ENCODE results near the gene ZSWIM5.
"Not testable (repeated sequence)": the region's sequence is repeated elsewhere in the genome, so short reads cannot be mapped to it uniquely, and the experiment has no call there.

ZSWIM5 gene

DNA sequence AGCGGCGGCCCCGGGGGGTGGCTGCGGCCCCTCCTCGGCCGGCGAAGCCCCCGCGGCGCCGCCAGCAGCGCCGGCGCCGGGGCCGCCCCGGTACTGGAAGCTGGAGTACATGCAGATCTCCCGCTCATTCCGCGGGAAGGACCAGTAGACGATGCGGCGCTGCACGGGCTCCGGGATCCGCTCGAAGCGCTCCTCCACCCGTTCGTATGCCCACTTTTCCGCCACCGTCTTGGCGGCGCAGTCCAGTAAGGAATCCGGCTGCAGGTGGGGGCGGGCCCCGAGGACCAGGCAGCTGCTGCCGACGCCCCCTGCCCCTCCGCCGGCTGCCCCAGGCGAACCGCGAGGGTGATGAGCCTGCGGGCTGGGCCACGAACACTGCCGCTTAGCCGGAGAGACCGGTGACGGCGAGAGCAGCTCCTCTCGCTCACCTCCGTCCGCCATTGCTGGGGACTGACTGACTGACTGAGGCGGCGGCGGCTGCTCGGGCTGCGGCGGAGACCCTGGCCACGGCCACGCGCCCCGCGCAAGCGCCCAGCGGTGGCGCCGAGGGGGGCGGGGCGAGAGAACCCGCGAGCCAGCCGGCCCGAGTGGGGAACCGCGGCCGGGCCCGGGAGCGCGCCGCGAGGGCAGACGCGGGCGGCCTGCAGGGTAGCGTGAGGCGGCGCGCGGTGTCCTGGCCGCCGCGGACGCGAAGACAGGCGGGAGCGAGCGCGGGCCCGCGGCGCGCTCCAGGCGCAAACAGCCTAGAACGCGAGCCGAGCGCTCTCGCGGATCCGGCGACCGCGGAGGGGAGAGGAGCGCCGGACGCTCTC, at the start of gene ZSWIM5:
ZSWIM5 (minus strand) TSS at position 696 of the 812 bp plus-strand sequence; CDS start at position 441, 255 bp downstream.
- TF ChIP-seq, protein P1, sequence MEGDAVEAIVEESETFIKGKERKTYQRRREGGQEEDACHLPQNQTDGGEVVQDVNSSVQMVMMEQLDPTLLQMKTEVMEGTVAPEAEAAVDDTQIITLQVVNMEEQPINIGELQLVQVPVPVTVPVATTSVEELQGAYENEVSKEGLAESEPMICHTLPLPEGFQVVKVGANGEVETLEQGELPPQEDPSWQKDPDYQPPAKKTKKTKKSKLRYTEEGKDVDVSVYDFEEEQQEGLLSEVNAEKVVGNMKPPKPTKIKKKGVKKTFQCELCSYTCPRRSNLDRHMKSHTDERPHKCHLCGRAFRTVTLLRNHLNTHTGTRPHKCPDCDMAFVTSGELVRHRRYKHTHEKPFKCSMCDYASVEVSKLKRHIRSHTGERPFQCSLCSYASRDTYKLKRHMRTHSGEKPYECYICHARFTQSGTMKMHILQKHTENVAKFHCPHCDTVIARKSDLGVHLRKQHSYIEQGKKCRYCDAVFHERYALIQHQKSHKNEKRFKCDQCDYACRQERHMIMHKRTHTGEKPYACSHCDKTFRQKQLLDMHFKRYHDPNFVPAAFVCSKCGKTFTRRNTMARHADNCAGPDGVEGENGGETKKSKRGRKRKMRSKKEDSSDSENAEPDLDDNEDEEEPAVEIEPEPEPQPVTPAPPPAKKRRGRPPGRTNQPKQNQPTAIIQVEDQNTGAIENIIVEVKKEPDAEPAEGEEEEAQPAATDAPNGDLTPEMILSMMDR (IDR thresholded peaks at IDR 0.05; ENCODE audit: extremely low read depth, insufficient read depth, missing control alignments) = no peak
- in situ Hi-C loops (cut with MboI; ENCODE audit: low pct_unique_long_range_greater_than_20kb, low sequenced_read_pairs, unreplicated experiment) = no loop called here

DNA sequence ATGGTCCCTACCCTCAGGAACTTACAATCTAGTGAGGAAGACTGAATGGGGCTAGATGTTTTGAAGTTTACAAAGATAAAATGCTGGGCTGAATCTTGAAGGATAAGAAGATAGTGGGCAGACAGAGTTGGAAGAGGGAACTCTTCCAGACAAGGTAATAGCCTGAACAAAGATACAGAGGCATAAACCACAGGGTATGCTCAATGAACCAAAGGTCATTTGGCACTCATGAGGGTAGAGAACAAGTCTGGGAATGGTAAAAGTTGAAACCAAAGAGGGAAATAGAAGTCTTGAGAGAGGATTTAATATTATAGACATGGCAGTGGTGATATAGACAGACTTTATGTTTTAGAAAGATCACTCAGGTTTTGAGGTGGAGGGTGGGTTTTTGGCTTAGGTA, 48.1 kb upstream of the ZSWIM5 start:
- TF ChIP-seq, protein P1 (IDR thresholded peaks at IDR 0.05; ENCODE audit: extremely low read depth, insufficient read depth, missing control alignments) = no peak
- no peak for DNase-seq (ENCODE audit: low spot score)
- in situ Hi-C loops (cut with MboI; ENCODE audit: low pct_unique_long_range_greater_than_20kb, low sequenced_read_pairs, unreplicated experiment) = no loop called here

More for the DNA sequence above, at the start of gene ZSWIM5:
- peak; percentile 83 for DNase-seq (ENCODE audit: low spot score)

DNA sequence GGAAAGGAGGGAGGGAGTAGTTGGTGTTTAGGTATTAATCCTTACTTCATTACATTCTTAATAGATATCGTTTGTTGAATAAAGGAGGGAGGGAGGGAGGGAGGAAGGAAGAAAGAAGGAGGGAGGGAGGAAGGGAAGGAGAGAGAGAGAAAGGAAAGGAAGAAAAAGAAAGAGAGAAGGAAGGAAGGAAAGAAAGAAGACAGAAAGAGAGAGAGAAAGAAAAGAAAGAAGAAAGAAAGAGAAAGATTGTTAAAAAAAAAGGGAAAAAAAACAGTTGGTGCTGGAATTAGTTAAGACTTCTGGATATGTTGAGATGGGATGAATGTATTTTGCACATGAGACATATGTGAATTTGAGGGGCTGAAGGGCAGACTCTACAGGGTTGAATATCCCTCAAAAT, 44.1 kb upstream of the ZSWIM5 start:
- in situ Hi-C loops (cut with MboI; ENCODE audit: low pct_unique_long_range_greater_than_20kb, low sequenced_read_pairs, unreplicated experiment) = no loop called here
- DNase-seq (ENCODE audit: low spot score) = no peak
- TF ChIP-seq, protein P1 (IDR thresholded peaks at IDR 0.05; ENCODE audit: extremely low read depth, insufficient read depth, missing control alignments) = no peak

DNA sequence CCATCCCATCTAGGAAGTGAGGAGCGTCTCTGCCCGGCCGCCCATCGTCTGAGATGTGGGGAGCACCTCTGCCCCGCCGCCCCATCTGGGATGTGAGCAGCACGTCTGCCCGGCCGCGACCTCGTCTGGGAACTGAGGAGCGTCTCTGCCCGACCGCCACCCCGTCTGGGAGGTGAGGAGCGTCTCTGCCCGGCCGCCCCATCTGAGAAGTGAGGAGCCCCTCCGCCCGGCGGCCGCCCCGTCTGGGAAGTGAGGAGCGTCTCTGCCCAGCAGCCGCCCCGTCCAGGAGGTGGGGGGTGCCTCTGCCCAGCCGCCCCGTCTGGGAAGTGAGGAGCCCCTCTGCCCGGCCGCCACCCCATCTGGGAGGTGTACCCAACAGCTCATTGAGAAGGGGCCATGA, 41.6 kb upstream of the ZSWIM5 start:
- in situ Hi-C loops (cut with MboI; ENCODE audit: low pct_unique_long_range_greater_than_20kb, low sequenced_read_pairs, unreplicated experiment); DNase-seq (ENCODE audit: low spot score): not testable (repeated sequence)

DNA sequence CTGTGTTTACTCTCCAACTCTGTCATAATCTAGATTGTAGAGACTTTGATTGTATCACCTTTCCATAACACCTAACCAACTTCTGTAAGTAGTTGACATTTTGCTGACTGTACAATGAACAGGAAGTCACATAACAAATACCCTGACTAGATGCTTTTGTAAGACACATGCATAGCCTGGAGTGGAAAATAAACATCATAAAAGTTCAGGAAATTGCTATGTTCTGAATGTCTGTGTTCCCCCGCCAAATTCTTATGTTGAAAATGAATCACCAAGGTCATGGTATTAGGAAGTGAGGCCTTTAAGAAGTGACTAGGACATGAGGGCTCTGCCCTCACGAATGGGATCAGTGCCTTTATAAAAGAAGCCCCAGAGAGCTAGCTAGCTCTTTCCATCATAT, 40.4 kb upstream of the ZSWIM5 start:
- TF ChIP-seq, protein P1 (IDR thresholded peaks at IDR 0.05; ENCODE audit: extremely low read depth, insufficient read depth, missing control alignments) = no peak

DNA sequence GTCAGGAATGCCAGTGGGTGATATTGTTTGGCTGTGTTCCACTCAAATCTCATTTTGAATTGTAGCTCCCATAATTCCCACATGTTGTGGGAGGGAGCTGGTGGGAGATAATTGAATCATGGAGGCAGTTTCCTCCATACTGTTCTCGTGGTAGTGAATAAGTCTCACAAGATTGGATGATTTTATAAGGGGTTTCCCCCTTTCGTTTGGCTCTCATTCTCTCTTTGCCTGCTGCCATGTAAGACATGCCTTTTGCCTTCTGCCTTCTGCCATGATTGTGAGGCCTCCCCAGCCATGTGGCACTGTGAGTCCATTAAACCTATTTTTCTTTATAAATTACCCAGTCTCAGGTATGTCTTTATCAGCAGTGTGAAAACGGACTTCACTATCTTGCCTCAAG, 40.0 kb upstream of the ZSWIM5 start:
- DNase-seq (ENCODE audit: low spot score); in situ Hi-C loops (cut with MboI; ENCODE audit: low pct_unique_long_range_greater_than_20kb, low sequenced_read_pairs, unreplicated experiment): not testable (repeated sequence)

More for the DNA sequence above, 40.4 kb upstream of the ZSWIM5 start:
- DNase-seq (ENCODE audit: low spot score) = no peak
- in situ Hi-C loops (cut with MboI; ENCODE audit: low pct_unique_long_range_greater_than_20kb, low sequenced_read_pairs, unreplicated experiment) = no loop called here

DNA sequence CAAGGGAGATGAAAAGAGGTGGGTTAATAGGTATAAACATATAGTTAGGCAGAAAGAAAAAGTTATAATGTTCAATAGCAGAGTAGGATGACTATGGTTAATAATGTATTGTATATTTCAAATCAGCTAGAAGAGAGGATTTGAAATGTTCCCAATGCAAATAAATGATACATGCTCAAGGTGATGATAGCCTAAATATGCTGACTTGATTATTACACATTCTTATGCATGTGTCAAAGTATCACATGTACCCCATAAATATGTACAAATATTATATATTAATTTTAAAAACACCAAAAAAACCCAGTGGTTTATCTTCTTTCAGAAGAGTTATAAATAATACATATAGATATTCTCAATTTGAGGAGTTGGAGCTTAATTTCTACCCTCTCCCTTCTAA, 38.3 kb upstream of the ZSWIM5 start:
- no peak for DNase-seq (ENCODE audit: low spot score)
- TF ChIP-seq, protein P1 (IDR thresholded peaks at IDR 0.05; ENCODE audit: extremely low read depth, insufficient read depth, missing control alignments) = no peak
- in situ Hi-C loops (cut with MboI; ENCODE audit: low pct_unique_long_range_greater_than_20kb, low sequenced_read_pairs, unreplicated experiment) = no loop called here
